ENCODE results near the gene SLCO1A2. TPM values are rescaled to one million over a fixed set of nuclear protein-coding genes. Genes with fewer than 3 reads are reported as not detected.

The SLCO1A2 gene
- total RNA-seq, 1 donor from 2014 or later, result 23.9 TPM

GRCh38 chr12:21248679-21249078 lies 86.0 kb downstream of the SLCO1A2 start:
- no peaks in the 10 kb centered on the region for H3K79me2 ChIP-seq (ENCODE audit: low read depth)
- H3K27ac Mint-ChIP-seq, result no peak overlapping the region
- no peaks in the 10 kb centered on the region for H3K4me1 Mint-ChIP-seq
- no peaks in the 10 kb centered on the region for H3K27me3 ChIP-seq
- H3K27ac ChIP-seq, result no peak overlapping the region
- DNase-seq (ENCODE audit: low spot score), result no peak
- H3K9me3 Mint-ChIP-seq, result no peaks in the 10 kb centered on the region
- no peaks in the 10 kb centered on the region for H3F3A ChIP-seq (ENCODE audit: low read depth)
- no peaks in the 10 kb centered on the region for H3K9me3 ChIP-seq (ENCODE audit: low read depth)
- peaks cover 2% of the 10 kb centered on the region for H3K27me3 Mint-ChIP-seq (ENCODE audit: insufficient read depth, low read depth)
- no peak overlapping the region for H2AFZ ChIP-seq (replicated peaks)
- no peaks in the 10 kb centered on the region for H3K36me3 Mint-ChIP-seq
- no peak overlapping the region for H3K9ac ChIP-seq
- H4K20me1 ChIP-seq (ENCODE audit: low read depth), result no peaks in the 10 kb centered on the region
- H3K36me3 ChIP-seq, result no peaks in the 10 kb centered on the region
- no peak overlapping the region for H3K4me3 Mint-ChIP-seq
- no peaks in the 10 kb centered on the region for H3K4me1 ChIP-seq
- H3K4me3 ChIP-seq, result no peak overlapping the region
- TF ChIP-seq CTCF (IDR thresholded peaks at IDR 0.05) (peak; percentile 24), EZH2 (IDR thresholded peaks at IDR 0.05) (no peak)
- H3K4me2 ChIP-seq, result no peak overlapping the region

GRCh38 chr12:21239866-21240265 lies 94.9 kb downstream of the SLCO1A2 start:
- no peaks in the 10 kb centered on the region for H3K4me1 Mint-ChIP-seq
- Histone ChIP-seq H4K20me1 (ENCODE audit: low read depth) (no peaks in the 10 kb centered on the region), H3K4me1 (no peaks in the 10 kb centered on the region), H3K27me3 (no peaks in the 10 kb centered on the region), H3K27ac (no peak overlapping the region), H3K9me3 (ENCODE audit: low read depth) (no peaks in the 10 kb centered on the region), H3K36me3 (no peaks in the 10 kb centered on the region), H3K4me3 (no peak overlapping the region), H3K79me2 (ENCODE audit: low read depth) (no peaks in the 10 kb centered on the region), H3K4me2 (no peak overlapping the region), H3K9ac (no peak overlapping the region), H3F3A (ENCODE audit: low read depth) (no peaks in the 10 kb centered on the region), H2AFZ (replicated peaks) (no peak overlapping the region)
- H3K27ac Mint-ChIP-seq, result no peak overlapping the region
- TF ChIP-seq EZH2phosphoT487 (IDR thresholded peaks at IDR 0.05) (no peak), EZH2 (IDR thresholded peaks at IDR 0.05) (no peak), CTCF (IDR thresholded peaks at IDR 0.05) (no peak)
- no peaks in the 10 kb centered on the region for H3K36me3 Mint-ChIP-seq
- no peaks in the 10 kb centered on the region for H3K9me3 Mint-ChIP-seq
- no peaks in the 10 kb centered on the region for H3K27me3 Mint-ChIP-seq (ENCODE audit: insufficient read depth, low read depth)
- no peak overlapping the region for H3K4me3 Mint-ChIP-seq
- DNase-seq (ENCODE audit: low spot score), result no peak

- Histone ChIP-seq H4K20me1 (ENCODE audit: low read depth) (no peaks in the 10 kb centered on the region), H3K27ac (no peak overlapping the region), H3K4me3 (no peak overlapping the region), H3K79me2 (ENCODE audit: low read depth) (no peaks in the 10 kb centered on the region), H3K36me3 (no peaks in the 10 kb centered on the region), H2AFZ (replicated peaks) (no peak overlapping the region), H3K4me1 (no peaks in the 10 kb centered on the region), H3K9me3 (ENCODE audit: low read depth) (no peaks in the 10 kb centered on the region), H3F3A (ENCODE audit: low read depth) (no peaks in the 10 kb centered on the region), H3K4me2 (no peak overlapping the region), H3K27me3 (no peaks in the 10 kb centered on the region), H3K9ac (no peak overlapping the region)
- Mint-ChIP-seq H3K4me3 (no peak overlapping the region), H3K9me3 (no peaks in the 10 kb centered on the region), H3K4me1 (no peaks in the 10 kb centered on the region), H3K27me3 (ENCODE audit: insufficient read depth, low read depth) (no peaks in the 10 kb centered on the region), H3K36me3 (no peaks in the 10 kb centered on the region), H3K27ac (no peak overlapping the region)
- TF ChIP-seq EZH2phosphoT487 (IDR thresholded peaks at IDR 0.05) (no peak), EZH2 (IDR thresholded peaks at IDR 0.05) (no peak), CTCF (IDR thresholded peaks at IDR 0.05) (no peak)
- DNase-seq (ENCODE audit: low spot score), result no peak
These were observed 100.3 kb downstream of the SLCO1A2 start for GRCh38 chr12:21234395-21234794.

- Histone ChIP-seq H3K9me3 (ENCODE audit: low read depth) (no peaks in the 10 kb centered on the region), H3K9ac (no peak overlapping the region), H3K4me2 (no peak overlapping the region), H3K36me3 (no peaks in the 10 kb centered on the region), H3K27me3 (no peaks in the 10 kb centered on the region), H3K4me3 (no peak overlapping the region), H4K20me1 (ENCODE audit: low read depth) (no peaks in the 10 kb centered on the region), H3F3A (ENCODE audit: low read depth) (no peaks in the 10 kb centered on the region), H2AFZ (replicated peaks) (no peak overlapping the region), H3K27ac (no peak overlapping the region), H3K4me1 (no peaks in the 10 kb centered on the region), H3K79me2 (ENCODE audit: low read depth) (no peaks in the 10 kb centered on the region)
- H3K4me3 Mint-ChIP-seq, result no peak overlapping the region
- no peak overlapping the region for H3K27ac Mint-ChIP-seq
- TF ChIP-seq EZH2 (IDR thresholded peaks at IDR 0.05), result no peak
- TF ChIP-seq EZH2phosphoT487 (IDR thresholded peaks at IDR 0.05), result no peak
- TF ChIP-seq CTCF (IDR thresholded peaks at IDR 0.05), result no peak
- no peaks in the 10 kb centered on the region for H3K9me3 Mint-ChIP-seq
- peak; percentile 9 for DNase-seq (ENCODE audit: low spot score)
- no peaks in the 10 kb centered on the region for H3K27me3 Mint-ChIP-seq (ENCODE audit: insufficient read depth, low read depth)
- H3K4me1 Mint-ChIP-seq, result peaks cover 4% of the 10 kb centered on the region
- no peaks in the 10 kb centered on the region for H3K36me3 Mint-ChIP-seq
These were observed 110.8 kb downstream of the SLCO1A2 start for GRCh38 chr12:21223930-21224329.

Measured in neural progenitor cell (in vitro differentiated cells).